Lower leg skin (tissue), 3 donors: ENCODE data around the gene EPHB2.

ENCODE experiments used
- POLR2A ChIP-seq, 2 donors: fragments of 450-650 bp; IDR thresholded peaks; one replicate each; pipeline ENCODE4 v1.6.1; 2016 to 2017; ENCODE audit warnings: antibody characterized with exemption in 2 of 2, mild to moderate bottlenecking in 1 of 2, moderate library complexity in 1 of 2
- TF ChIP-seq, protein P1 (sequence below), 3 donors: fragments of 450-650 bp; IDR thresholded peaks; one replicate each; pipeline ENCODE4 v1.5.1; 2016; ENCODE audit warnings: antibody characterized with exemption in 3 of 3, mild to moderate bottlenecking in 3 of 3, moderate library complexity in 2 of 3

DNA sequence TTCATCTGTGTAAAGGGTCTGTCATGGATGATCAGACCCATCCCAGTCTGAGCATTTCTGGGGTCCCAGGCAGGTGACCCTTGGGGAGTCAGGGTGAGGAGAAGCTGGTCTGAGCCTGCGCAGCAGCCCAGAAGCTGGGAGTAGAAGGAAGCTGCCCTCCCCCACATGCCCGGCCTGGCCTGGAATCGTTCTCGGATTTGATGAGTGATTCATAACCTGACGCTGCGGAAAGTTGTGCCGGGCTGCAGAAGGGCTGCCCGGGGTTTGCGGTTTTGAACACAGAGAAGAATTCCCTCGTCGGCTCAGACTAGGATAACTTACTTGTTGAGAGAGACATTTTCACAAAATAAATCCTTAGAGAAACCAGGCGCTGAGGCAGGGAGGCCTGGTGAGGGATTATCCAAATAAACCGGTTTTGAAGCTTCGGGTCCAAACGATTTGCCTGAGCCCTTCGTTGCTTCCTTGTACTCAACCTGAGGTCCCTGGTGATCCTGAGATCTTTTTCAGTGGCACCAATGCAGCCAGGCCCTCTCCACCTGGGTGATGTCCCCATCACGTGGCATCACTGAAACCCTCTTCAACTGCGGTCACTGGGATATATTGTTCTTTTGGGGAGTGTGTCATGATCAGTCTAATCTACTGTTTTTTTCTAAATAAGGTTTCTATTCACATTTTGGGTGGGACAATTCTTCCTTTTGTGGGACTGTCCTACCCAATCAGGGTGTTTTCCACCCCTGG lies 29.2 kb downstream of the EPHB2 start:
- TF ChIP-seq, protein P1, sequence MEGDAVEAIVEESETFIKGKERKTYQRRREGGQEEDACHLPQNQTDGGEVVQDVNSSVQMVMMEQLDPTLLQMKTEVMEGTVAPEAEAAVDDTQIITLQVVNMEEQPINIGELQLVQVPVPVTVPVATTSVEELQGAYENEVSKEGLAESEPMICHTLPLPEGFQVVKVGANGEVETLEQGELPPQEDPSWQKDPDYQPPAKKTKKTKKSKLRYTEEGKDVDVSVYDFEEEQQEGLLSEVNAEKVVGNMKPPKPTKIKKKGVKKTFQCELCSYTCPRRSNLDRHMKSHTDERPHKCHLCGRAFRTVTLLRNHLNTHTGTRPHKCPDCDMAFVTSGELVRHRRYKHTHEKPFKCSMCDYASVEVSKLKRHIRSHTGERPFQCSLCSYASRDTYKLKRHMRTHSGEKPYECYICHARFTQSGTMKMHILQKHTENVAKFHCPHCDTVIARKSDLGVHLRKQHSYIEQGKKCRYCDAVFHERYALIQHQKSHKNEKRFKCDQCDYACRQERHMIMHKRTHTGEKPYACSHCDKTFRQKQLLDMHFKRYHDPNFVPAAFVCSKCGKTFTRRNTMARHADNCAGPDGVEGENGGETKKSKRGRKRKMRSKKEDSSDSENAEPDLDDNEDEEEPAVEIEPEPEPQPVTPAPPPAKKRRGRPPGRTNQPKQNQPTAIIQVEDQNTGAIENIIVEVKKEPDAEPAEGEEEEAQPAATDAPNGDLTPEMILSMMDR (IDR thresholded peaks at IDR 0.05) = no peak
- TF ChIP-seq POLR2A (IDR thresholded peaks at IDR 0.05) = no peak
